Neural progenitor cell (in vitro differentiated cells): ENCODE measurements around the gene VAMP2. TPM values are rescaled to one million over a fixed set of nuclear protein-coding genes. Genes with fewer than 3 reads are reported as not detected.

ENCODE experiments used
- DNase-seq: peaks from one replicate; pipeline ENCODE4 v3.0.0-alpha.2; 2016; ENCODE audit warnings: low spot score
- H2AFZ ChIP-seq: fragments of 200-600 bp; sonication (generic); replicated peaks from 2 replicates; pipeline ENCODE4 v1.6.1; 2016; ENCODE audit warnings: antibody characterized with exemption
- H3F3A ChIP-seq: fragments of 200-600 bp; sonication (generic); 2 replicates; pipeline ENCODE4 v1.6.1; 2016; ENCODE audit warnings: antibody characterized with exemption, low read depth
- H3K27ac ChIP-seq: fragments of 200-600 bp; sonication (generic); 2 replicates; pipeline ENCODE4 v1.5.1; 2016; ENCODE audit warnings: mild to moderate bottlenecking
- H3K27me3 ChIP-seq: fragments of 200-600 bp; sonication (generic); 2 replicates; pipeline ENCODE4 v1.6.1; 2016; ENCODE audit warnings: mild to moderate bottlenecking, moderate library complexity
- H3K36me3 ChIP-seq: fragments of 200-600 bp; sonication (generic); 2 replicates; pipeline ENCODE4 v1.5.1; 2016
- H3K4me1 ChIP-seq: fragments of 200-600 bp; sonication (generic); 2 replicates; pipeline ENCODE4 v1.6.1; 2016; ENCODE audit warnings: mixed run types
- H3K4me2 ChIP-seq: fragments of 200-600 bp; sonication (generic); 2 replicates; pipeline ENCODE4 v1.6.1; 2016
- H3K4me3 ChIP-seq: fragments of 200-600 bp; sonication (generic); 2 replicates; pipeline ENCODE4 v1.5.1; 2016
- H3K79me2 ChIP-seq: fragments of 200-600 bp; sonication (generic); 2 replicates; pipeline ENCODE4 v1.6.1; 2016; ENCODE audit warnings: low read depth
- H3K9ac ChIP-seq: fragments of 200-600 bp; sonication (generic); 2 replicates; pipeline ENCODE4 v1.6.1; 2016
- H3K9me3 ChIP-seq: fragments of 200-600 bp; sonication (generic); 2 replicates; pipeline ENCODE4 v1.5.1; 2016; ENCODE audit warnings: low read depth
- H4K20me1 ChIP-seq: fragments of 200-600 bp; sonication (generic); 2 replicates; pipeline ENCODE4 v1.6.1; 2016; ENCODE audit warnings: low read depth
- H3K27ac Mint-ChIP-seq: 3 replicates; pipeline ENCODE4 v1.8.0; 2021; ENCODE audit warnings: mixed read lengths
- H3K27me3 Mint-ChIP-seq: 2 replicates; pipeline ENCODE4 v1.8.0; 2022; ENCODE audit warnings: low read depth, mild to moderate bottlenecking, inconsistent platforms, moderate library complexity, mixed read lengths; ENCODE audit not compliant: insufficient read depth
- H3K36me3 Mint-ChIP-seq: 3 replicates; pipeline ENCODE4 v1.8.0; 2021; ENCODE audit warnings: mixed read lengths
- H3K4me1 Mint-ChIP-seq: 3 replicates; pipeline ENCODE4 v1.8.0; 2021; ENCODE audit warnings: mixed read lengths
- H3K4me3 Mint-ChIP-seq: 3 replicates; pipeline ENCODE4 v1.8.0; 2021; ENCODE audit warnings: mild to moderate bottlenecking, moderate library complexity, mixed read lengths
- H3K9me3 Mint-ChIP-seq: 3 replicates; pipeline ENCODE4 v1.8.0; 2020; ENCODE audit warnings: mixed read lengths
- CTCF ChIP-seq: fragments of 200-600 bp; sonication (generic); IDR thresholded peaks from 2 replicates; pipeline ENCODE4 v1.5.1; 2017; ENCODE audit warnings: antibody characterized with exemption, mild to moderate bottlenecking
- EZH2 ChIP-seq: fragments of 200-600 bp; sonication (generic); IDR thresholded peaks from 2 replicates; pipeline ENCODE4 v1.6.1; 2017; ENCODE audit warnings: antibody characterized with exemption, mild to moderate bottlenecking, moderate library complexity
- EZH2phosphoT487 ChIP-seq: fragments of 200-600 bp; sonication (generic); IDR thresholded peaks from 2 replicates; pipeline ENCODE4 v1.6.1; 2017; ENCODE audit warnings: antibody characterized with exemption
- total RNA-seq: library from RNA; depleted of rRNA; stranded (reverse); fragments of >200 nt; gene quantifications from 2 replicates; pipeline ENCODE4 v1.2.3, GENCODE V29; 2015; ENCODE audit warnings: low replicate concordance

Gene VAMP2
- total RNA-seq, 1 donor from 2014 or later = 11.7 TPM

GRCh38 chr17:8116776-8117175 lies 46.0 kb downstream of the VAMP2 start:
- Mint-ChIP-seq H3K4me3 (peak overlapping the region; percentile 91), H3K4me1 (peaks cover 31% of the 10 kb centered on the region), H3K36me3 (peaks cover 5% of the 10 kb centered on the region), H3K27ac (no peak overlapping the region), H3K27me3 (peaks cover 73% of the 10 kb centered on the region), H3K9me3 (peaks cover 18% of the 10 kb centered on the region)
- H3K27me3 ChIP-seq = peaks cover 69% of the 10 kb centered on the region
- no peak overlapping the region for H3K9ac ChIP-seq
- no peak for DNase-seq
- no peak for TF ChIP-seq EZH2phosphoT487
- no peak for TF ChIP-seq EZH2
- TF ChIP-seq CTCF = no peak
- H3K4me3 ChIP-seq = no peak overlapping the region
- no peaks in the 10 kb centered on the region for H3K36me3 ChIP-seq
- H3K4me1 ChIP-seq = no peaks in the 10 kb centered on the region
- H3K79me2 ChIP-seq = no peaks in the 10 kb centered on the region
- peaks cover 35% of the 10 kb centered on the region for H3F3A ChIP-seq
- H3K27ac ChIP-seq = no peak overlapping the region
- H2AFZ ChIP-seq = no peak overlapping the region
- no peak overlapping the region for H3K4me2 ChIP-seq
- no peaks in the 10 kb centered on the region for H3K9me3 ChIP-seq
- peaks cover 10% of the 10 kb centered on the region for H4K20me1 ChIP-seq

- Histone ChIP-seq H3K4me1 (peaks cover 2% of the 10 kb centered on the region), H3K4me3 (no peak overlapping the region), H3F3A (no peaks in the 10 kb centered on the region), H3K36me3 (no peaks in the 10 kb centered on the region), H3K27me3 (peaks cover 87% of the 10 kb centered on the region), H3K9ac (no peak overlapping the region), H2AFZ (no peak overlapping the region), H3K79me2 (no peaks in the 10 kb centered on the region), H4K20me1 (no peaks in the 10 kb centered on the region), H3K9me3 (no peaks in the 10 kb centered on the region), H3K4me2 (no peak overlapping the region), H3K27ac (no peak overlapping the region)
- Mint-ChIP-seq H3K27me3 (peaks cover 55% of the 10 kb centered on the region), H3K4me3 (peak overlapping the region; percentile 66), H3K36me3 (no peaks in the 10 kb centered on the region), H3K27ac (no peak overlapping the region), H3K9me3 (no peaks in the 10 kb centered on the region), H3K4me1 (peaks cover 4% of the 10 kb centered on the region)
- TF ChIP-seq CTCF (no peak), EZH2phosphoT487 (no peak), EZH2 (no peak)
- no peak for DNase-seq
These were observed 51.8 kb downstream of the VAMP2 start for GRCh38 chr17:8110907-8111306.

GRCh38 chr17:8110456-8110804 lies 52.3 kb downstream of the VAMP2 start:
- H3K27me3 Mint-ChIP-seq = peaks cover 51% of the 10 kb centered on the region
- H3K27ac Mint-ChIP-seq = no peak overlapping the region
- no peaks in the 10 kb centered on the region for H4K20me1 ChIP-seq
- no peak overlapping the region for H3K27ac ChIP-seq
- H3K9me3 ChIP-seq = no peaks in the 10 kb centered on the region
- no peak overlapping the region for H2AFZ ChIP-seq
- no peaks in the 10 kb centered on the region for H3K36me3 ChIP-seq
- H3K36me3 Mint-ChIP-seq = no peaks in the 10 kb centered on the region
- H3K4me1 Mint-ChIP-seq = peaks cover 4% of the 10 kb centered on the region
- DNase-seq = no peak
- H3K4me1 ChIP-seq = peaks cover 2% of the 10 kb centered on the region
- H3K4me2 ChIP-seq = peak overlapping the region; percentile 79
- H3K4me3 ChIP-seq = peak overlapping the region; percentile 50
- H3F3A ChIP-seq = no peaks in the 10 kb centered on the region
- peak overlapping the region; percentile 66 for H3K4me3 Mint-ChIP-seq
- peaks cover 82% of the 10 kb centered on the region for H3K27me3 ChIP-seq
- TF ChIP-seq EZH2phosphoT487 = no peak
- TF ChIP-seq EZH2 = peak; percentile 5
- no peak overlapping the region for H3K9ac ChIP-seq
- H3K9me3 Mint-ChIP-seq = no peaks in the 10 kb centered on the region
- H3K79me2 ChIP-seq = no peaks in the 10 kb centered on the region

GRCh38 chr17:8109661-8110455 lies 52.9 kb downstream of the VAMP2 start:
- Histone ChIP-seq H2AFZ (peak overlapping the region; percentile 59), H3K4me1 (peaks cover 2% of the 10 kb centered on the region), H3K4me2 (peak overlapping the region; percentile 79), H3K79me2 (no peaks in the 10 kb centered on the region), H3K27me3 (peaks cover 77% of the 10 kb centered on the region), H3K9ac (no peak overlapping the region), H3K27ac (no peak overlapping the region), H4K20me1 (no peaks in the 10 kb centered on the region), H3K36me3 (no peaks in the 10 kb centered on the region), H3K9me3 (no peaks in the 10 kb centered on the region), H3F3A (no peaks in the 10 kb centered on the region), H3K4me3 (peak overlapping the region; percentile 50)
- H3K4me3 Mint-ChIP-seq = peak overlapping the region; percentile 9
- no peaks in the 10 kb centered on the region for H3K36me3 Mint-ChIP-seq
- H3K27ac Mint-ChIP-seq = no peak overlapping the region
- DNase-seq = peak; percentile 82
- no peaks in the 10 kb centered on the region for H3K9me3 Mint-ChIP-seq
- peaks cover 4% of the 10 kb centered on the region for H3K4me1 Mint-ChIP-seq
- TF ChIP-seq EZH2 = peak; percentile 80
- TF ChIP-seq EZH2phosphoT487 = peak; percentile 66
- peak; percentile 81 for TF ChIP-seq CTCF
- peaks cover 48% of the 10 kb centered on the region for H3K27me3 Mint-ChIP-seq
